Omental fat pad (tissue), 4 donors: ENCODE data around the gene KCNIP4. TPM values are rescaled to one million over a fixed set of nuclear protein-coding genes. Genes with fewer than 3 reads are reported as not detected.

Source experiments
- ATAC-seq: fragments of 150-250 bp; one replicate; pipeline ENCODE4 v1.9.1; 2016; ENCODE audit warnings: mild to moderate bottlenecking, moderate library complexity; ENCODE audit not compliant: low FRiP score
- DNase-seq: peaks from one replicate; pipeline ENCODE4 v3.0.0-alpha.2; 2019; ENCODE audit warnings: low spot score
- CTCF ChIP-seq, 3 donors: fragments of 450-650 bp; IDR thresholded peaks; one replicate each; pipeline ENCODE4 v1.5.1; 2016 to 2017; ENCODE audit warnings: antibody characterized with exemption in 3 of 3, mild to moderate bottlenecking in 3 of 3, moderate library complexity in 2 of 3
- total RNA-seq, 4 donors: library from RNA; depleted of rRNA; stranded (reverse); fragments of >200 nt; gene quantifications; one replicate each; pipeline ENCODE4 v1.1.0, GENCODE V29; 2016

Gene KCNIP4
- total RNA-seq, 4 donors from 2014 or later = 0.37 TPM; not detected in 3

- TF ChIP-seq CTCF (IDR thresholded peaks at IDR 0.05) = no peak
- DNase-seq (no peak), ATAC-seq (no peak)
These were observed 1263.5 kb downstream of the KCNIP4 start for GRCh38 chr4:20684852-20685763.

- no peak for TF ChIP-seq CTCF (IDR thresholded peaks at IDR 0.05)
These were observed 1264.8 kb downstream of the KCNIP4 start for GRCh38 chr4:20683766-20684165.

GRCh38 chr4:20682853-20683252 is 1265.7 kb downstream of the KCNIP4 start:
- TF ChIP-seq CTCF (IDR thresholded peaks at IDR 0.05) = no peak
- no peak for DNase-seq
- no peak for ATAC-seq

More at GRCh38 chr4:20683766-20684165, 1264.8 kb downstream of the KCNIP4 start:
- DNase-seq (no peak), ATAC-seq (no peak)

GRCh38 chr4:20681271-20681670 is 1267.3 kb downstream of the KCNIP4 start:
- DNase-seq (no peak), ATAC-seq (no peak)
- TF ChIP-seq CTCF (IDR thresholded peaks at IDR 0.05) = no peak

- DNase-seq = no peak
- no peak for ATAC-seq
- TF ChIP-seq CTCF (IDR thresholded peaks at IDR 0.05) = no peak
These were observed 1267.8 kb downstream of the KCNIP4 start for GRCh38 chr4:20680736-20681135.

- no peak for DNase-seq
- no peak for ATAC-seq
- TF ChIP-seq CTCF (IDR thresholded peaks at IDR 0.05) = no peak
These were observed 1268.6 kb downstream of the KCNIP4 start for GRCh38 chr4:20679951-20680350.
